GM21367 (cell line): ENCODE data around the gene CELF4.

ENCODE experiments used
- ATAC-seq: cut with Tn5 transposase; IDR thresholded peaks from one replicate; pipeline ENCODE4 v1.9.1; 2021; ENCODE audit not compliant: unreplicated experiment

CELF4 gene

DNA sequence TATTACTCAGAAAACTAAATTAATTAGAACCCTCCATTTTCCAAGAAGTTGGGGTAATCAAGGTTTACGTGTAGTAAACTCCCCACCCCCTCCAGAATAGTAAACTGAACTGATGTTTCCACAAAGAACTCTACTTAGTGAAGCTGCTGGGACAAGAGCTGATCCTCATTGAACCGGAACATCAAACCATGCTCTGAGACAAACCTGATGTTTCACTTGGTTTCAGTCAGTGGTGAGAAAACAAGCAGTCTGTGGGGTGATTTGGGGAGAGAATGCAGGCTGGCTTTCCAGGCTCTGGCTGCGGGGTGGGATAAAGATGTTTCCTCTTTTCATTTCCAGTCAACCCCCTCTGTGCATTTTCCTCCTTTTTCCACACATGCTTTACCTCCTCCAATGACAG lies 38.2 kb downstream of the CELF4 start:
- ATAC-seq = no peak

DNA sequence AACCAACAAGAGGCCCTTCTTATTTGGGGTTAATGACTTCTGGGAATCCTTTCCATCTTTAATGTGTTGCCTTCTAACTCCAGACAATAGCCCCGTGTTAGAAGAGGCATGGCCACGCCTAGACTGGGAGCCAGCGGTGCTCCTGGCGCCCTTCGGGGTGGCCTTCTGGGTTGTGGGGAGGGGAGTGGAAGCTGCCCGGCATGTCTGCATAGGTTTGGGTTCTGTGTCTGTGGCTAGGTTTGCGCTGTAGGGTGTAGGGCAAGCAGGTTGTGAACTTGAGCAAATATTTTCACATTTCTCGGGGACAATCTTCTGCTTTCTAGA lies 40.4 kb downstream of the CELF4 start:
- no peak for ATAC-seq

DNA sequence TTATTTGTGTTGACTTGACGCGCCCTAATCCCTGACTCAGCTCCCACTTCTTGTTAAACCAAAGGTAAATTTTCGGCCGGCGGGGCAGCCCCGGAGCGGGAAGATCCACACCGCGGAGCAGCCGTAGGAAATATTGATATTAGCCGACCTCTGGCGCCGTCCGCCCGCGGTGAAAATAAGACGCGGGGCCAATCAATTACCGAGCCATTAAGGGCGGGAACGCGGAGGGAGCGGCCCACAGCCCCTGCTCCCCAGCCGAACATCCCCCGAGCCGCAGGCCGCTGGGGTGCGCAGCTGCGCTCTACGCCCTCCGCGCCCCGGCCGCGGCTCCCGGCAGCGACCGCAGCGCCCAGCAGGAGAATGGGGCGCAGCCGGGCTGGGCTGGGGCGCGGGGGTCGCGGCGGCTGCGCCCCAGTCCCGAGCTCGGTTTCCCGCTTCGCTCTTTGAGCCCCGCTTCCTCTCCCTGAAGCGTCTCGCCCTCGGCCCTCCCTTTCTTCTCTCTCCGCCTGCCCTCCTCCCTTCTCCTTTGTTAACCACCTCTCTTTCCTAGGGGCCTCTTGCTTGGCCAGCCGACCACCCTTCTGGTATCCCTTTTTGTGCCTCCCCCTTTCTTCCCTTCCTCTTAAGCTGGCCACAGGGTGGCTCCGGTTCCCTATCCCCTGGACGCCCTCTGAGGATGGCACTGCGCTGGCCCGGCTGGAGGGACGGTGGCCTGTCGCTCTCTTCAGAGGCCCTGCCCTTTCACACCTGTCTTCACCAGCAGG lies 40.9 kb downstream of the CELF4 start:
- ATAC-seq = no peak

DNA sequence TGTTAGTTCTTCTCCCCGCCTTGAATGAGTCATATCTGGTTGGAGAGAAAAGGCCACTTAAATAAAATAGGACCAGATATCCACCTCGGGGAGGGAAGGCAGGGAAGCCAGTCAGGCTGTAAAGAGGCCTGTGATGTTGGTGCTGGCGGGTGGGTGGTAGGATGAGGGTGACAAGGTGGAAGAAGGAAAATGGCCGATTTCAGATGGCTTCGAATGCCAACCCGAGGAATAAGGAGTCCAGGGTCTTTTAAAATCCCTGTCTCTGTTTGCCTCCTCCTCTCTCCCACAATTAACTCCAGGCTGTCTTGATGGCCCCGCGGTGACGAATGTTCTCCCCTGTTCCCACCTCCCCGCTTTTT lies 41.5 kb downstream of the CELF4 start:
- ATAC-seq = no peak

DNA sequence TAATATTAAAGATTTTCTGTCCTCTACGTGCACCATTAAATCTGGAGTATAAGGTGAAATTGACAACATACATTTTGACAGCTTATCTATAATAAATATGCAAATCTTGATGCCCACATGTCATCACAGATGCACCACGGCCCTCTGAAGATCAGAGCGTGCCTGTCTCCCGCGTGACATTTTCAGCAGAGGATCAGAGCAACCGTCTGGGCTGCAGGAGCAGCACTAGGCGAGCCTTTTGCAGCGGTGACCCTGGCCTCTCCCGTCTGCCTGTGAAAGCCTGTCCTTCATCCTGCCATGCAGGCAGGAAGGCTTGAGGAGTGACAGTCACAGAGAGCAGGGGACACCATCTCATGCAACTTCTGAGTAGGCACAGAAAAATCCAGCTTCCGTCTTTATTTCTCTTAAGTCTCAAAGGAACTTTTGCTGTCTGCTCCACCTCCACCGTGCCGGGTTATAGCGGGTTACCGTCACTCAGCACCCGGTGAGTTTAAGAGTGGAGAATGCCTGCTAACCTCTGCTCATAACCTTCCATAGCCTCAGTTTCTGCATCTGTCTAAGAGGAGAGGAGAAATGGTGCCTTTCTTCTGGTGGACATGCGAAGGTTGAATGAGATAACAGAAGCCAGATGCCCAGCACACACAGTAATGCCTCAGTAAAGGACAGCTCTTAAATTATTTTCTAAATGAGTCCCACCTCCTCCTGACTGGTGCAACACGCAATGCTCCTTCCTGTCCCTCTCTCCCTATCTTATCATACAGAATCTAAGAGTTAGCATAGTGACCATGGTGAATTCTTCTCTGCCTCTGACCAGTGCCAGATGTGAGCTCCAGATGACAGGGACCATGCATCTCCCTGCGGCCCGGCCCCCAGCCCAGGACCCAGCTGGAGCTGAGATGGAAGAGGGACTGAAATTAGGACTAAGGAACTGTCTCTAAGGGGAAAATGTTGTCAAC lies 43.8 kb downstream of the CELF4 start:
- no peak for ATAC-seq

DNA sequence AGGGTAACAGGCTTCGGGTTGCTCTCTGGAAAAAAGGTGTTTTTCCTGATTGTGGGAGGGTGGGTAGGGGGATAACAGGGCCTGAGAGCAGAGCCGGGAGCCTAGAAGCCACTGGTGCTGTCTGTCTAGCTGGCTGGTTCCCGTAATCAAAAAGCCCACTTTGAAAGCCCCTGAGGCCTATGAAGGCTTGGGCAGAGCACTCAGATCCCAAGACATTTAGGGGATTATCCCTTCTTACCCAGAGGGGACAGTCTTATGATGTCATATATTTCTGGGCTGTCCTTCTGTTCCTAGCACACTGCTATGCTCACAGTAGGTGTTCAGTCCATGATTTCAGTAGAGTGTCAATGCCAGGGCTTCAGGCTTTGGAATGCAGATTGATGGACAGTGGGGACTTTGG lies 45.1 kb downstream of the CELF4 start:
- no peak for ATAC-seq

DNA sequence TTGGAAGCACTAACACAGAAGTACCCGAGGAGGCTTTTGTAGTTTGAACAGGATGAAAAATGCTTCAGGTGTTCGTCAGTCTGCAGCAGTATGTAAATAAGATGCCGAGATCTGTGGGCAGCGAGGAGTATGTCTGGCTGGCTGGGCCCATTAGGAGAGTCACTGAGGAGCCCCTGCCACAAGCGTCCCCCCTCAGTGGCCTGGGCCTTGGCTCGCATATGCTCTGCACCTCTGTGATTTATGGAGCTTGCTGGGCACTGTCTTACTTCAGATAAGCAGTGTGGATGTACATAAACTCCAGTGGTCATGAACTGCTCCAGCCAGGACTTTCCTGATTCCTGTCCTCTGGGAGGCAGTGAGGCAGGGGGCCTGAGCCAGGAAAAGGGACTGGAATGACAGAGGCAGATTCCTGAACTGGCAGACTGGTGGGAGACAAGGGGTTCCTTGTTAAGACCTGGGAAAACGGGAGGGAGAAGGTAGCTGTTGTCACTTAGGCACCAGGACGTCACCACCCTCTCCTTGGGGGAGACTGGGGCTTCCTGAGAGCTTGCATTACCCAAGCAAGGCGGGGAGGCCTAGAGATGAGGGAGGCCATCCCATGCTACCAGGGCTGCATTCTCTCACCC lies 46.0 kb downstream of the CELF4 start:
- ATAC-seq = no peak

DNA sequence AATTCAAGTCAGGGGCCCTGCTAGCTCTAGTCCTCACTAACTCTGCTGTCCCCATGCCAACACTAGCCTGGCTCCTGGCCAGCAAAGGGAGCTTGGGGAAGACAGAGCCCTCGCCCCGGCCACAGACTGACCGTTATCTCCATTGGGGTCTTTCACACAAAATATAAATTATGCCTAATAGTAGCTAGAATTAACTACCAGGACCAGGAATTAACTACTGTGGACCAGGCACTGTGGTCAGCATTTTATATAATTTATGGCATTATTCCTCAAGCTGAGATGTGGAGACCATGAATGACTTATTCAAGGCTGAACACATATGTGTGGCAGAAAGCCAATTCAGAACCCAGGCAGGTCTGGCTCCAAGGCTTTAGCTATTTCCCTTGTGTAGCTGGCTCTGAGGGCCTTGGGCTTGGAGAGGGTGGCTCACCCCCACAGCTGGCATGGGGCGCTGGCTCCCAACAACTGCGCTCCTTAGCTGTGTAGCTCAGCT lies 49.2 kb downstream of the CELF4 start:
- no peak for ATAC-seq

DNA sequence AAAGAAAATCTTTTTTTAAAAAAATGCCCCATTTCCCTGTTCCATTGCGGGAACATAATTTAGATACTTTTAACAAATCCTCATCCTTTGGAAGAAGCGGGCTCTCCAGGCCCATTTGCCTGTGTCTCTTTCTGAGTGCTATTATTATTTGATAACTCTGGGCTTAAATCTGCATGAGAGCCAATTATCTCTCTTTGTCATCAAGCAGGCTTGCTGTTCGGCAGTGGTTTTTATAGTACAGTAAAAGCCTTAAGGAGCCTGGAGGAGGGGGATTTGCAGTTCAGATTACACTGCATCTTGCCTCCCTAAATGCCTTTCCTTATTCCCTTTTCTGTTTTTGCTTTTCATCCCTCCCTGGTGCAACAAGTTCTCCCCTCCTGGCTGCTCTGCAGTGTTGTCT lies 50.6 kb downstream of the CELF4 start:
- ATAC-seq = no peak

DNA sequence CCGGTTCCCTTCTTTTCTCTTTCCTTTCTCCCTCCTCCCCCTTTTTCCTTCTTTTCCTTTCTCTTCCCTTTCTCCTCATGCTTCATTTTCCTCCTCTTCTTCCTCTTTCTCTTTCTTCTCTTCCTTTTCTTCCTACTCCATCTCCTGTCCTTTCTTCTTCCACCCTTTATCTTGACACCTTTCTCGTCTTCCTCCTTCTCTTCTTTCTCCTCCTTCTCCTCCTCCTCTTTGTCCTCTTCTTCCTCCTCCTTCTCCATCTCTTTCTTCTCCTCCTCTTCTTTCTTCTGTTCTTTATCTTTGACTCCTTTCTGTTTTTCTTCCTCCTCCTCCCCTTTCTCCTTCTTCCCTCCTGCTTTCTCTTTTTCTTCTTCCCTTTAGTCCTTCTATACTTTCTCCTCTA lies 53.2 kb downstream of the CELF4 start:
- ATAC-seq = no peak

DNA sequence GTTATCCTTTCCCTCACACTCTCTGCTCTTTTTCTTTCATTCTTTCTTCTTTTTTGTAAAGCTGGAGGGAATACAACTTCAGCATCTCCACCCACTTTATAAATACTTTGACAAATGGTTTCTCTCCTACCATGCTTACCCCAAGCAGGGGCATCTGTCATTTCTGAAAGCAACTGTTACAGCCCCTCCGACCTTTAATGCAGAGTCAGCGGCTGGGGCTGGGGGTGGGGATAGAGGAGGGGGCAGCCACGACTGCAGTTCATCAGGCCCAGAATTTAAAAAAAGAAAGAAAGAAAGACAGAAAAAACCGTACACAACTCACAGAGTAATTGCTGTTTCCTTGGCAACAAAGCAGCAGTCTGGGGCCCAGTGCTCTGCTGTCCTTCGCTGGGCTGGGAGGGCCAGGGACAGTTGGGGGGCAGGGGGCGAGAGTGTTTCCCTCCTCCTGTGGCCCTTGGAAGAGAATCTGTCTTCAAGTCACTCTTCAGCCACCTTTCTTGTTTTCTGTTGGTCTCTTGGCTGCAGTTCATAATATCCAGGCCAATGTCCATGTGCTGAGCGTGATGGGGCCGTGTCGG lies 53.8 kb downstream of the CELF4 start:
- no peak for ATAC-seq

DNA sequence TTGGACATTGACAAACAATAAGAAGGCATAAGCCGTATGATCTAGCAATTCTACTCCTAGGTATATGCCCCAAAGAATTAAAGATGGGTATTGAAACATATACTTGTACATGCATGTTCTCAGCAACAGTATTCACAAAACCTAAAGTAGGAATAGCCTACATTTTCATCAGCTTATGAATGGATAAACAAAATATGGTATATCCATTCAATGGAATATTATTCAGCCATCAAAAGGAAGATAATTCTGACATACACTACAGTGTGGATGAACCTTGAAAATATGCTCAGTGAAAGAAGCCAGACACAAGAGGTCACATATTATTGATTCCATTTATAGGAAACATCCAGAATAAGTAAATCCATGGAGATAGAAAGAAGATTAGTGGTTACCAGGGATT lies 56.0 kb downstream of the CELF4 start:
- no peak for ATAC-seq

DNA sequence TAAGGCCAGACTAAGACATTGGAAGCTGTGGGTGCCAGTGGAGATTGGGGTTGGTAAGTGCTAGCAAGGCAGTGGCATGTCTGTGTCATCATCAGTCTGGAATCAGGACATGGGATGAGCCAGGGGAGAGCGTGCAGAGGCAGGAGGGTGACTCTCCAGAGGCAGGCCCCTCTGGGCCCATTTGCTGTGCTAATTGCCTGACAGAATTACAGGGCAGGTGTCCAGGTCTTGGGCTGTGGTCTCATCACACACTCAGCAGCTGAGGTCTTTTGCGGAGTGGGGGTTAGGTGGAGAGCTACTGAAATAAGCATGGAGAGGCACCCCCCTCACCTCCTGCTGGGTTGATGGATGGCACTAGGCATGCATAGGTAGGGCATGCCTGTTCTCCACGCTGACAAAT lies 57.4 kb downstream of the CELF4 start:
- ATAC-seq = no peak

DNA sequence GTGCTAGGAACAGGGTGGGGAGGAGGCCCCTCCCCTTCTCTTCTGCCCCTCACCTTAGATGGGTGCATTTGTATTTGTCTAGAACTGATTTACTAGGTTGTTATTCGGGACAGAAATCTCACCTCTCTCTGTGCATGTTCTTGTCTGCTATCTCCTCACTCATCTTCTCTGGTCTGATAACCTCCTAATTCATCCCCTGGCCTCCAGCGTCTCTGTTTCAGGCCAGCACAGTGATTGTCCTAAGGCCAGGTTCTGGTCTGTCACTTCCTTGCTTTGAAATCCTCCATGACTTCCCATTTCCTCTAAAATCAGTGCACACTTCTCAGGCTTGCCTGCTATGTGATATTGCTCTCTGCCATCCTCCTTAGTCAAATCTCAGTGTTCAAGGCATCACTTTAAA lies 58.4 kb downstream of the CELF4 start:
- no peak for ATAC-seq

DNA sequence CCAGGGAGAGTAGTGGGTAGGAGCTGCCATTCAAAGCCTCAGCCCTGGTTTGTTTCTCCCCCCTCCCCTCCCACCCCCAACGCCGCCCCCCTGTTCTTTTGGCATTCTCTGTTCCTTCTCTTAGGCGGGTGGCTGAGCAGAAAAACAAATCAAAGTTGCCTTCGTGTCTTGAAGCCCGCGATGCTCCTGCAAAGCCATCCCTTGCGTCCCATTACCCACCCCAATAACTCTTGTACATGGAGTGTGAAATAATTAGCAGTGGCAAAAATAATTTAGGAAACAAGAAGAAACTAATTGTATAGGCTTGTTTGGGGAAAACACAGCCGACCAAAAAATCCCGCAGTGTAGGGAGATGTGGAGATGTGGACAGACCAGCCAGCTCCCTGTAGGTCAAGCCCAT lies 59.6 kb downstream of the CELF4 start:
- no peak for ATAC-seq

DNA sequence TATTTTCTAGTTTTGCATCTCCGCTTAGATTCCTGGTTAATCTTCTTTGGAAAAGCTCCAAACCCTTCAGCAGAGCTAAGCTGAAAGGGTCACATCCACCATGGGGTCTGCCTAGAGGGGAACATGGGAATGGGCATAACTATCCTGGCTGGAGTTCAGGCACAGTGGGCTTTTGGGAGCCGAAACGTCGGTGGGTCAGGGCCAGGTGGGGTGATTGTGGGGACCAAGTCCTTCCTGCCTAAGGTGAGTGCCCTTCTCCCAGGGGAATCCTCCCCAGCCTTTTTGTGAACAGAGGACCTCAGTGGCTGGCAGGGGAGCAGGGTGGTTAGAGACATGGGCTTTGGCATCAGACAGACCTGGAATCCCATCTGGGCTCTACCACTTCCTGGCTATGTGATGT lies 60.3 kb downstream of the CELF4 start:
- no peak for ATAC-seq

DNA sequence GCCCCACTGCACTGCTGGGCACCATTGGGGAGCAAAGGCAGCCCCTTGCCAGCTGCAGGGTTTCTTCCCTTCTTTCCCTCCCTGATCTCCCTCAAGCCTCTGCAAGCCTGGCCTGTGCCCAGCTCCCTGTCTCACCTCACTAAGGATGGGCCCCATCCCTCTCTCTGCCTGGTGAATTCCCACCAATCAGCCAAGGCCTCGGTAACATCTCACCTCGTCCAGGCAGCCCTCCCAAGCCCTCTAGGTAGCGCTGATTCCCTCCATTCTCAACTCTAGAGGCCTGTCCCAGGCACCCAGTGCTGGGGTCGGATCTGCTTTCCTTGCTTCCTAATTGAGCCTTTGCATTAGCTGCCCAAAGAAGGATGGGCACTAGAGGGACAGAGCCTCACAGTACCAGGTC lies 63.0 kb downstream of the CELF4 start:
- no peak for ATAC-seq

DNA sequence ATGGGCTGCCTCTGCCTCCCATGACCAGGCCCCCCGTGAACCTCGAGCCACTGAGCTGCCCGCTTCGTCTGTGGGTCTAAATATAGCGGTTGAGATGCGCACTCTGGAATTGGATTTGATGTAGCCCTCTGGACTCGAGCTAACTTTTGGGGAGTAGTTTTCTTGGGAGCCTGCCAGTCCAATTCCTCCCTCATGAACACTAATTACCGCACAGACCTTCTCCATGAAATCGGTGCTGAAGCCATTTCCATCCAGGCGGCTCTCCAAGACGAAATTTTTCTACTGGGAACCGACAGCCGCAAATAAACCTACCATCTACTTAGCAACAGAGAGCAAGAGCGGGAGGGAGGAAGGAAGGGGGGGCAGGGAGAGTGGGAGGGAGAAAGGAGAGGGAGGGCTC lies 63.6 kb downstream of the CELF4 start:
- no peak for ATAC-seq

DNA sequence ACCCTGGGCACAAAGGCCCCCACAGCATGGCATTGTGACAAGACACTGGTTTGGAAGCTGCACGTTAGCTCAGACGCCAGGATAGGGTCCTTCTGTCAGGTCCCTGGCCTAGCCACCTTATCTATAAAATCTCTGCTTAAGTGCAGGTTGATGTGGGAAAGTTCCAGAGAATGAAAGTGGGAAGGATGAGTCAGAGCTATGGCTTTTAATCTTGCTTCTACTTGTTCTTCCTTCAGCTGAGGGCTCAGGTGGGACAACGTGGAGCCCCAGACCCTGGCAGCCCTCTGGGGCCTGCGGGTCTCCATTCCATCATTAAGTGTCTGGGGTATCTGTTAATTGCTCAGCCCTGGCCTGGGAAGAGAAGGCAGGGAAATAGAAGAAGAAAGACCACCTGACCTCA lies 64.5 kb downstream of the CELF4 start:
- no peak for ATAC-seq

DNA sequence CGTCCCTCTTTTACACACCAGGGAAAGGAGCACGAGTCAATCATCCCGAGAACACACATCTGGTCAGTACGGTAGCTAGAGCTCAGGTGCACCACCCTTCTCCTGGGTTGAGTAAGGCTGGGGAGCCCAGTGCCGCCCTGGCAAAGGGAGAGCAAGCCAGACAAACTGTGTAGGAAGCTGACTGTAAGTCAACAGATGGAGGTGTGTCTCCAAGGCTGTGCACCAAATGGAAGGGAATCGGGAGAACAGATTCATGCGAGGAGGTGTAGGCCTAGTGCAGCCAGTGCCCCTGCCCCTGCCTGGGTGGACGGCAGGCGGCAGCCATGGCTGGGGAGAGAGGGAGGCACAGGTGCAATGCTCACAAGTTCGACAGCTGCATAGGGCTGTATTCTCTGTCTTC lies 65.7 kb downstream of the CELF4 start:
- no peak for ATAC-seq

DNA sequence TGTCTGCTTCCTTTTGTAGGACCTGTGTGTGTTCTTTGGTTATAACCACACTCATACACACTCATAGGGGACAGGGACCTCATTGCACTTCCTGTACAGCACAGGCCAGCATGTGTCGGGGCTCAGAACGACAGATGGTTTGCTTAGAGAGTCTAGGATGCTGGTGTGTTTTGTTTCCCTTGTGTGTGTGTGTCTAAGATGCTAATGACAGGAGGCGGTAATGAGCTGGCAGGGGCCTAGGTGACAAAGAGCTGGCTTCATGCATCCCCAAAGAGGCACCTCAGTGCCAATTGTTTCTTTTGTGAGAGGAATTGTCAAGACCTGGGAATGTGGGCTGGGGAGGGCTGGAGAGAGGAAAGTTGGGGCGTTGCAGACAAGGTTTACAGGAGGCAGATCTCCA lies 66.6 kb downstream of the CELF4 start:
- no peak for ATAC-seq
